SH-SY5Y (cell line): ENCODE results near the gene THAP7.

ENCODE experiments used
- GATA2 ChIP-seq: IDR thresholded peaks from 2 replicates; pipeline ENCODE4 v1.6.1; 2011; ENCODE audit warnings: mild to moderate bottlenecking, low read depth, low read length
- GATA3 ChIP-seq: IDR thresholded peaks from 2 replicates; pipeline ENCODE4 v1.6.1; 2011; ENCODE audit warnings: low read depth, mild to moderate bottlenecking, low read length, moderate library complexity

THAP7 gene

DNA sequence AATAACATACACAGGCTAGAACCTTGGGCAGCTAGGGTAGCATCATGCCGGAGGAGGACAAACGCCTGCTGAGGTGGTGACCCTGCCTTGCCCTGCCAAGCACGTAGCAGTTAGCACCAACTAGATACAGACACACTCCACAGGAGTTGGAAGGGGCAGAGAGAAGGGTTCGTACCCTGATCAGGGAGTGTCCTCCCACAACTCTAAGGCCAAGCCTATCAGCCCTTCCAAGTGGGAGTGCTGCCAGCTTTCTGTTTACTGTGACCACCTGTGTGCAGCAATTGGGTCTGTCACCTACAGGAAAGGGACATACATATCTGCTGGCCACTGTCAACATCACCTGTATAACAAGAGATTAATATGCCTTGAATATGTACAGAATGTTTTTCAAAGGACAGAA is 1.9 kb upstream of the THAP7 start:
- TF ChIP-seq GATA3 (no peak), GATA2 (no peak)

DNA sequence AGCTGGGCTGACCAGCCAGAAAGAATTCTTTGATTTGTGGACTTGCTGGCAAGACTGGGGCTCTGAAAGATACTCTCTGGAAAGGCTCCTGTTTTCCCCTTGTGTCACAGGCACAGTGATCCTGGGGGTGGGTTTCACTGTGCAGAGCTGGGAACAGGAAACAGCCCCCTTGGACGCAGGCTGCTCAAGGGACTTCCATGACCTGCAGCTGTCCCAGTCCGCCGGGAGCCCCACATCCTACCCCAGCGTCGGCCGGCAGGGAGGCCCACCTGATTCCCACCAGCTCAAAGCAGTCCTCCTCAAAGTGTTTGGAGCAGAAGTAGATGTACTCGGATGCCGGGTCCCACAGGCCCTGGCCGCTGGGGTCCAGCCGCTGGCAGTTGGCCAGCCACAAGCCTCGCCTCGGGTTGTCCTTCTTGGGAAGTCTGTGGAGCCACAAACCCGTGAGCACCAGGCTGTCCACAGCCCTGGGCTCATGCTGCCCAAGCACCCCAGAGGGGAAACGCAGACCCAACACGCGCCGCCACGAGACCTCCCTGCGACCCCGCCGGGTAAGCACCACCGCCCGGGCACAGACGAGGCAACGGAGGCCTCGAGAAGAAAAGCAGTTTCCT is 824 bp downstream of the THAP7 start:
- TF ChIP-seq GATA2 (no peak), GATA3 (no peak)

DNA sequence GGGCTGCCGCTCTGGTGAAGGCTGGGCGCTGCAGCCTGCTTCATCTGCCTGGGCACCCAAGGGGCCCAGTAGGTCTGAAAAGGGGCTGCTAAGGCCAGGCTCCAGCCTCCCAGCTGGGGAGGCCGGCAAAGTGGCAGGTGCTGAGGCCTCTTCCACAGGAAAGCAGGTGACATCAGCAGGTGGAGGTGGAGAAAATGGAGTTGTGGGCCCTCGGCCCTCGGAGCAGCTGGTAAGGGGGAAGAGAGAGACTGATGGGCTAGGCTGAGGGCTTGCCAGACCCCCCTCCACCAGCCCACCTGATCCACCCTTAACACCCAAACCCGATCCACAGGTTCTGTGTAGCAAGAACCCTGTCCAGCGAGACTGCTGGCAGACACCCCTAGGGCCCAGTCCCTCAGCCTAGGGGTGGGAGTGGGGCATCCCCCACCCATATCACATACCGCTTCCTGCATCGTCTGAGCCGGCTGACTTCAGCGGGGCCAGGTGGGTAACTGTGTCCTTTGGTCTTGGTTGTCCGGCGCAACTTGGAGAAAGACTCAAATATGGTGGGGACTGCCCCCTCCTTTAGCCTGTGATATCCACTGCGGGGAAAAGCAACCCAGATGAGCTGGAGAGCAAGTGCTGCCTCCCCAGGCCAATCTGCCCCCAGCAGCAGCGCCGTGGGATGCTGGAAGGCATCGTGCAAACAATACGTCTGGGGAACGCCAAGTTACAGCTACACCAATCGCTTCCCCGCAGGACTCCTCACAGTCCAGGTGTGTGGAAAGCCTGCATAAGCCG is 1.5 kb downstream of the THAP7 start:
- TF ChIP-seq GATA2 (no peak), GATA3 (no peak)

DNA sequence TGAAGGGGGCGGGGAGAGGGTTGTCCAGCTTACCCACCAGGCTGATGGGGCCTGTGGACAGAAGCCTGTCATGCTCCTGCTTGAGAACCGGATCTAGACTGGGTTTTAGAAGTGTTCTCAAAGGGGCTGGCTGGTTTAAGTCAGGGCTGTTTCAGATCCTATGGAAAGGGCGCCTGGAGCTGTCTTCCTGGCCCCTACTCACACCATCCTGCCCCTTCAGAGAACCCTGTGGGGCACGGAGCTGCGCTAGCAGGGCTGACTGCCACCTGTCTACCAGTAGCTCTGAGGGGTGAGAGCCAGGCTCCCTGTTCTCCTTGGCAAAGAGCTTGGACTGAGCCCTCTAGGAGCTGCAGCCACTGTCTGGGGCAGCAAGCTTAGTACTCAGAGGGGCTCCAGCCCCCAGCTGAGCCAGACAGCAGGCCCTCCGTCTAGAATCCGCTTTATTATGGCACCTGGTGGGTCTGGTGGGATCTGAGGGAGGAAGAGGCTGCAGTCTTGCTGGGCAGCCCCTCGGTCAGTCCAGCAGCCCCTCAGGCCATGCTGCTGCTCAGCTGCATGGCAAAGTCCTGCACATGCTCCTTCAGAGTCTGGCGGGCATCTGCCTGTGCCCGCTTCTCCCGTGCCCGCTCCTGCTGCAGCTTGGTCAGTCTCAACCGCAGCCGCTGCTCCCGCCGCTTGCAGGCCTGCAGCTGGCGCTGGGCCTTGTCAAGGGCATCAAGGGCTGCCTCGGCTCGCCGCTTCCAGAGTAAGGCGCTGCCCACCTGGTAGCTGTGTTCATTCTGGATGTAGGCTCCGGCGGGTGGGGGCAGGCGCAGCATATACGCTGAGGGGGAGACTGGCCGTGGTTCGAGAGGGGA is 2.3 kb downstream of the THAP7 start:
- no peak for TF ChIP-seq GATA2
- TF ChIP-seq GATA3, result no peak

DNA sequence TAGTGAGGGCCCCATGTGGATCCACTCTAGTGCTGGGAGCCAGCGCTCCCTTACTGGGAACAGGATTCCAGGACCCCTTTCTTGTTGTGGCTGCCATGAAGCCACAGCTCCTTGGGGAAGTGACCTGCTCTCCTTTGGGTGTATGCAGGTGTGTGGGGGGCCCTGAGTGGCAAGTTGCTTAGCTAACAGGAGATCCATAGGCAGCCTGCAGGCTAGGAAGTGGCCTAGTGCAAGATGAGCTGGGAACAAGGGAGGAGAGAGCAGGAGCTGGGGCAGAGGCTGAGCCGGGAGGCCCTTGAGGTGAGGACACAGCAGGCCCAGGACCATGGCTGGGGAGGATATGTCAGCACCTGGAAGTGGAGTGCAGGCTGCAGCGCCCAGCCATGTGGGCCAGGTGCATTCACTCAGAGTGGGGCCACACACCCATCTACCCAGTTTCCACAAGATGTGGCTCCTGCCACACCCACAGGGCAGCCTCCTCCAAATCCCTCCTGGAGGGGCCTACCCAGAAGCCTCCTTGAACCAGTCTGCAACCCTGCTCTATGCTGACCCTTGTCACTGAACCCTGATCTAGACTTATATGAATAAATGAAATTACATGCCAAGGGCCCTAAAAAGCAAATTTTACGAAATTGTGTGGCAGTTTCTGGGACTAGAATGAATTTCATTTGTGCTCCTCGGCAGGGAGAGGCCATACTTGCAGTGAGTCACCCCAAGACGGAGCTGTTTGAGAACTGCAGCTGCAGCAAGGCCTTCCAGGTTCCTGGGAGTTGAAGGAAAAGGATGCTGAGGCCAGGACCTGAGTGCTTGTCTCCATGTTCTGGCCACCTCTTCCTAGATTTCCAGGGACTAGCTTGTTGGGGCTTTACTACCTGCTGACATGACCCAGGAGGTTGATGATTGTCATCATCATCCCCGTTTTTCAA is 3.2 kb downstream of the THAP7 start:
- TF ChIP-seq GATA2 (no peak), GATA3 (no peak)

DNA sequence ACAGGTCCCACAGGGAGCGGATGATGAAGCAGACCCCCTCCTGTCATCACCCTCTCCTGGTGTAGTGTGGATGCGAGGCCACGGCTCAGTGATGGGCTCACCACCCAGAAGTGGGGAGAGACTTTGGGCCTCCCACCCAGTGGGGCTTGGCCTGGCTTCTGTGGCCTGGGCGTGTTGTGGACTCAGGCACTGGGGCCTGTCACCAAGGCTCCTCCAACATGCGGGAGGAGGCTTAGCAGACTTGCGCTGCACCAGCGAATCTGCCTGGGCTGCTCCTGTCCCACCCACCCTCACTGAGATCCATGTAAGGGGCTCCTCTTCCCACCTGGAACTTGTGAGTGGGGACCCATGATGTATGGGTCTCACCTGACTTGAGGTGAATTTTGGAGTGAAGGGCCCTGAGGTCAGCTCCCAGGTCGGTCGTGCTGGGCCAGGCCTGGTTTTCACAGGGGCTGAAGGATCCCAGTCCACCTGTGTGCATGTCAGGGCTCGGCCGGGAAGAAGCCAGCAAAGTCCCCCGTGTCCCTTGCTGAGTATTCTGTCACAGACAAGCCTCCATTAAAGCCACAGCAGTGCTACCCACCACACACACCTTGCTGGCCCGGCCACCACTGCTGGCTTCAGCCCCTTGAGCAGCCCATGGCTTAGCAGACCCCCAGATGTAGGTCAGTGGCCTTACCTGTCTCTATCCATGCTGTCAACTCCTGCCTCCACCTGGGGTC is 4.2 kb downstream of the THAP7 start:
- TF ChIP-seq GATA2 (no peak), GATA3 (no peak)

DNA sequence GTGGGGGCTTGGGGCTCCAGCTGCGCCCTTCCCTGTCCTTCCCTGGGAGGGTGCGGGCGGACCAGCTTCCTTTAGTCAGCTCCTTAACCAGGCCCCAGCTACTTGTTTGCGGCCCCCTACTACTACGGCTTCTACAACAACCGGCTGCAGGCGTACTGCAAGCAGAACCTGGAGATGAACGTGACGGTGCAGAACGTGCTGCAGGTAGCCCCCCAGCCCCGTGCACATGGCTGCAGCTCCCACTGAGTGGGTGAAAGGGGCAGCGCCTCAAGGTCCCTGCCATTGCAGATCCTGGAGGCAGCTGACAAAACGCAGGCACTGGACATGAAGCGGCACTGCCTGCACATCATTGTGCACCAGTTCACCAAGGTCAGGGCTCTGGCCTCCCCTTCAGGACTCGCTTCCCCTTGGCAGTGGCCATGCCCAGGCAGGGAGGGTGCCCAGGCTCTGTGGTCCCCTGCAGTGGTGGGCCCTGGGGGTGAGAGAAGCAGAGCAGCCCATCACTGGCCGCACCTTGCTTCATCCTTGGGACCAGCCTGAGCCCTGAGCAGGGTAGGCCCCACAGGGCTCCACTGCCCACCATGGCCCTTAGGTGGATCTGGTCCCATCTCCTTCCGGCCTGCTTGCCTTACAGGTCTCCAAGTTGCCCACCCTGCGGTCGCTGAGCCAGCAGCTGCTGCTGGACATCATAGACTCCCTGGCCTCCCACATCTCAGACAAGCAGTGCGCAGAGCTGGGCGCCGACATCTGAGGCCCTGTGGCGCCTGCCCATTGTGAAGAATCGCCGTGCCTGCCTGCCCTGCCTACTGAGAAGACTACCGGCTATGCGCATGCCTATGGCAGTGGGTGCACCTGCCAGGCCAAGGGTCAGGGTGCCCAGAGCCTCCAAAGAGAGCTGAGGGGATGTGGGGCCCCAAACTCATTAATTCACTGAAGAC is 5.1 kb downstream of the THAP7 start:
- TF ChIP-seq GATA3, result no peak

DNA sequence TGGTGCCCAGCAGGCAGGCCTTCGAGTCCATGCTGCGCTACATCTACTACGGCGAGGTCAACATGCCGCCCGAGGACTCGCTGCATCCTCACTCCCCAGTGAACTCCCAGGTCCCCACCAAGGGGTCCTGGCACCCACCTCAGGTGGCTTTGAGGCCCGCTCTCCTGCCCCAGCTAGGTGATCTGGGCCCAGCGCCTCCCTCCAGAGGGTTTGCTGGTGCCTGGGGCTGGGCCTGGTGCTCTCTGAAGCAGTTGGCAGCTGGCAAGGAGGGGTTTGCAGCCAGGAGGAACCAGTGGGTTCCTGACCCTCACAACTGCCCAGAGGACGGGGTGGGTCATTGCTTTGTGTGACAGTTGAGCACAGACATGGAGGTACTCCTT is 5.9 kb downstream of the THAP7 start:
- TF ChIP-seq GATA3 (no peak), GATA2 (no peak)

DNA sequence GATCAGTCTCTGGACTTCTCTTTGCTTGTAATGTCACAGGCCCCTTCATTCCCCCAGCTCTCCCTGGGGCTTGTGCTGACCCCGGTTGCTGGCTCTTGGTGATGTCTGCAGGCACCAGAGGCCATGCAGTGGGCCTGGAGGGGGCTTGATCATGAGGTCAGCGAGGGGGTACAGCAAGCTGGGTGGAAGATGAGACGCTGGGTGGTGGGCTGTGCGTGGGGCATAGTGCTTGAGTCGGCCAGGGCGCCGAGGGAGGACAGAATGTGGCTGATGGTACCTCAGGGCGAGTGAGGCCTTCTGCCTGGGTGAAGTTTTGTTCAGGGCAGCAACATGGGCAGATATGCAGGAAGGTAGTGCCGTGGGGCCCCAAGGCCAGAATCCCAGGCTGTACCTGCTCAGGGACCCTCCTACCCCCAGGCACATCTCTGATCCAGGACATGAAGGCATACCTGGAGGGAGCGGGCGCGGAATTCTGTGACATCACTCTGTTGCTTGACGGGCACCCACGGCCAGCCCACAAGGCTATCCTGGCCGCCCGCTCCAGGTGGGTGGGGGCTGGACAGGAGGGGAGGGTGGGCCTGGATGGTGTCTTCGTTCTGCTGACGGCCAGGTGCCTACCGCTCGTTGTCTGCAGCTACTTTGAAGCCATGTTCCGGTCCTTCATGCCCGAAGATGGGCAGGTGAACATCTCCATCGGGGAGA is 6.4 kb downstream of the THAP7 start:
- TF ChIP-seq GATA3, result no peak
- TF ChIP-seq GATA2, result no peak

DNA sequence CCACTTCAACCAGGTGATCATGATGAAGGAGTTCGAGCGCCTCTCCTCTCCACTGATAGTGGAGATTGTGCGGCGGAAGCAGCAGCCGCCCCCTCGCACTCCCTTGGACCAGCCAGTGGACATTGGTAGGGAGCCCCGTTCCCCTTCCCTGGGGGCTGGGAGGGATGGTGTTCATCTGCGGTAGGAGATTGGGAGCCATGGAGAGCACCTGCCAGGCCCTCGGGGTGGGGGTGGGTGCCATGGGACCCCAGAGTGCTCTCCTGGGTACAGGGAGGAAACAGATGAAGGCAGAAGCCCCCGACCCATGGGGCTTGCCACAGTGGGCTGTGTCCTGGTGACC is 7.0 kb downstream of the THAP7 start:
- TF ChIP-seq GATA3 (no peak), GATA2 (no peak)

DNA sequence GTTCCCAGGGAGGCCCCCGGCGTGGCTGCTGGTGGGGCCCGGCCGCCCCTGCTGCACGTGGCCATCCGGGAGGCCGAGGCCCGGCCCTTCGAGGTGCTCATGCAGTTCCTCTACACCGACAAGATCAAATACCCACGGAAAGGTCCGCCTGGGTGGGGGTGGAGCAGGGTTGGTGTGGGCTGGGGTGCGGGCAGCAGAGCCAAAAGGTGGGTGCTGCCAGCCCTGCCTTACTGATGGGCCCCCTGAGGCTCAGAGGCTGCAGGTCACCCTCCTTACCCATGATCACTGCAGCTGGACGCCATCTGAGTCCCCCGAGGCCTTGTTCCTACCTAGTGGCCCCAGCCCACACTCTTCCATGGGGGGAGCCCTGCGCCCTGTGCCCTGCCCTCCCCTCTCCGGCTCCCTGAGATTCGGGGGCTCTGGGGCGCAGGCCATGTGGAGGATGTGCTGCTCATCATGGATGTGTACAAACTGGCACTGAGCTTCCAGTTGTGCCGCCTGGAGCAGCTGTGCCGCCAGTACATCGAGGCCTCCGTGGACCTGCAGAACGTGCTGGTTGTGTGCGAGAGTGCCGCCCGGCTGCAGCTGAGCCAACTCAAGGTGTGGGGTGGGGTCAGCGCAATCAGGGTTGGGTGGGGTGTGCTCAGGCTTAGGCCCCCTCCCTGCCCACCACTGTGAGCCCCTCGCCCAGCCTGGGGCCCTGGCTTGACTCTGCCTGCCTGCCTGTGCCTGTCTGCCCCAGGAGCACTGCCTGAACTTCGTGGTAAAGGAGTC is 7.6 kb downstream of the THAP7 start:
- no peak for TF ChIP-seq GATA3
- no peak for TF ChIP-seq GATA2
